Mesangial cell (primary cell): ENCODE measurements around the gene SLC13A1. TPM values are rescaled to one million over a fixed set of nuclear protein-coding genes. Genes with fewer than 3 reads are reported as not detected.

Experiments used
- total RNA-seq: library from RNA; depleted of rRNA; stranded (reverse); fragments of >200 nt; gene quantifications from 2 replicates; pipeline ENCODE4 v1.2.3, GENCODE V29; 2015

The SLC13A1 gene, protein sequence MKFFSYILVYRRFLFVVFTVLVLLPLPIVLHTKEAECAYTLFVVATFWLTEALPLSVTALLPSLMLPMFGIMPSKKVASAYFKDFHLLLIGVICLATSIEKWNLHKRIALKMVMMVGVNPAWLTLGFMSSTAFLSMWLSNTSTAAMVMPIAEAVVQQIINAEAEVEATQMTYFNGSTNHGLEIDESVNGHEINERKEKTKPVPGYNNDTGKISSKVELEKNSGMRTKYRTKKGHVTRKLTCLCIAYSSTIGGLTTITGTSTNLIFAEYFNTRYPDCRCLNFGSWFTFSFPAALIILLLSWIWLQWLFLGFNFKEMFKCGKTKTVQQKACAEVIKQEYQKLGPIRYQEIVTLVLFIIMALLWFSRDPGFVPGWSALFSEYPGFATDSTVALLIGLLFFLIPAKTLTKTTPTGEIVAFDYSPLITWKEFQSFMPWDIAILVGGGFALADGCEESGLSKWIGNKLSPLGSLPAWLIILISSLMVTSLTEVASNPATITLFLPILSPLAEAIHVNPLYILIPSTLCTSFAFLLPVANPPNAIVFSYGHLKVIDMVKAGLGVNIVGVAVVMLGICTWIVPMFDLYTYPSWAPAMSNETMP
- total RNA-seq, result not detected in 2 replicates

DNA sequence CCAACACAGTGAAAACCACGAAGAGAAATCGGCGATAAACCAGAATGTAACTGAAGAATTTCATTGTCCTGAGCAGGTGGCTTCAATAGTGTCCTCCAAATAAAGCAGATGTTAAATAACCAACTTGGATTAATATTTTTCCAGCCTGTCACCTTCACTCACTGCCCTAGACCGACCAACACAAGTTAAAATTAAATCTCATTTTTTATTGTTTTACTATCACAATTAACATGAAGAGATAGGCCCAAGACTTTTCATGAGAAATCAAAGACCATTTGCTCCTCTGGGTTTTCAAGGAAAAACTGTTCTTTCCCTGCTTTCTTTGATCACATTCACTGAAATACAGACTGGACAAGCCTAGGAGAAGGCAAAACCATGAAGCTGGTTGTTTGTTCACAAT, at the start of gene SLC13A1:
Gene SLC13A1, minus strand, starts transcription at position 87 of the 400 bp plus-strand sequence. Its CDS starts 23 bp downstream, at position 64.

Other genes with a start within 250 kb of the SLC13A1 start
- not detected in 2 replicates for gene TAS2R16, start 204.3 kb downstream of the SLC13A1 start, total RNA-seq